ENCODE results near the gene VPS37B.

- TF ChIP-seq POLR2AphosphoS5 (IDR thresholded peaks at IDR 0.05; ENCODE audit: low read depth, low read length) (no peak), POLR2A (IDR thresholded peaks at IDR 0.05; ENCODE audit: low read depth, low read length) (no peak), TAF1 (IDR thresholded peaks at IDR 0.05; ENCODE audit: borderline replicate concordance, low read depth, low read length) (no peak)
Observed at GRCh38 chr12:122893208-122894153, 2.4 kb downstream of the VPS37B start.

Data from GM12892 (cell line).